T follicular helper cell (primary cell): Measurements from ENCODE around the gene ATP13A4.

Experiments used
- DNase-seq: peaks from one replicate; pipeline ENCODE4 v3.0.0-alpha.2; 2020; ENCODE audit warnings: low read depth

The ATP13A4 gene

GRCh38 chr3:193491026-193491425 lies 63.7 kb downstream of the ATP13A4 start:
- no peak for DNase-seq

GRCh38 chr3:193490580-193490979 lies 64.1 kb downstream of the ATP13A4 start:
- DNase-seq = no peak

GRCh38 chr3:193489949-193490348 lies 64.7 kb downstream of the ATP13A4 start:
- DNase-seq = no peak

- DNase-seq = no peak
These were observed 66.0 kb downstream of the ATP13A4 start for GRCh38 chr3:193488741-193489140.

GRCh38 chr3:193483988-193484539 lies 70.6 kb downstream of the ATP13A4 start:
- no peak for DNase-seq

- DNase-seq = no peak
These were observed 73.3 kb downstream of the ATP13A4 start for GRCh38 chr3:193481436-193481835.

- DNase-seq = no peak
These were observed 80.2 kb downstream of the ATP13A4 start for GRCh38 chr3:193474446-193474845.

GRCh38 chr3:193470710-193471109 lies 84.0 kb downstream of the ATP13A4 start:
- no peak for DNase-seq

- no peak for DNase-seq
These were observed 88.6 kb downstream of the ATP13A4 start for GRCh38 chr3:193465992-193466608.

- DNase-seq = no peak
These were observed 89.8 kb downstream of the ATP13A4 start for GRCh38 chr3:193464889-193465288.

- no peak for DNase-seq
These were observed 97.2 kb downstream of the ATP13A4 start for GRCh38 chr3:193457526-193457925.

- no peak for DNase-seq
These were observed 102.4 kb downstream of the ATP13A4 start for GRCh38 chr3:193452338-193452737.

GRCh38 chr3:193451902-193452301 lies 102.8 kb downstream of the ATP13A4 start:
- no peak for DNase-seq

GRCh38 chr3:193446965-193447602 lies 107.6 kb downstream of the ATP13A4 start:
- no peak for DNase-seq

- DNase-seq = no peak
These were observed 115.3 kb downstream of the ATP13A4 start for GRCh38 chr3:193439423-193439822.

GRCh38 chr3:193418576-193419373 lies 135.9 kb downstream of the ATP13A4 start:
- DNase-seq = no peak

- DNase-seq = no peak
These were observed 138.1 kb downstream of the ATP13A4 start for GRCh38 chr3:193416629-193417028.

GRCh38 chr3:193407688-193408087 lies 147.0 kb downstream of the ATP13A4 start:
- DNase-seq = no peak

- no peak for DNase-seq
These were observed 147.6 kb downstream of the ATP13A4 start for GRCh38 chr3:193407112-193407511.

- DNase-seq = no peak
These were observed 151.4 kb downstream of the ATP13A4 start for GRCh38 chr3:193403307-193403706.

GRCh38 chr3:193400304-193400703 lies 154.4 kb downstream of the ATP13A4 start:
- no peak for DNase-seq

GRCh38 chr3:193396451-193397244 lies 158.0 kb downstream of the ATP13A4 start:
- no peak for DNase-seq
